ENCODE measurements around the gene TGIF1.

The TGIF1 gene

GRCh38 chr18:3450012-3450798 is at the start of gene TGIF1:
Gene TGIF1 (plus strand): TSS chr18:3450172. CDS start chr18:3450490, 318 bp downstream.
- no peaks in the 10 kb centered on the region for H3K36me3 ChIP-seq (ENCODE audit: insufficient read depth, low read length)
- H3F3A ChIP-seq (ENCODE audit: low read depth): no peaks in the 10 kb centered on the region
- no peaks in the 10 kb centered on the region for H3K9me3 ChIP-seq (ENCODE audit: insufficient read depth, low read depth, low read length)
- peak within 1 kb of the TSS; percentile 95 for H3K9ac ChIP-seq (ENCODE audit: low read depth, low read length, poor library complexity, severe bottlenecking)
- no peak for TF ChIP-seq CTCF (conservative IDR thresholded peaks at IDR 0.05; ENCODE audit: low read length)
- no peak for TF ChIP-seq EZH2phosphoT487 (IDR thresholded peaks at IDR 0.05; ENCODE audit: borderline replicate concordance)
- no peaks in the 10 kb centered on the region for H3K27me3 ChIP-seq (ENCODE audit: insufficient read depth, low read length, poor library complexity, severe bottlenecking)
- H4K20me1 ChIP-seq (ENCODE audit: insufficient read depth, low read length, poor library complexity, severe bottlenecking): peaks cover 19% of the 10 kb centered on the region
- H3K4me2 ChIP-seq (ENCODE audit: low read depth, low read length, poor library complexity, severe bottlenecking): peak within 1 kb of the TSS; percentile 95
- H3K4me3 ChIP-seq (ENCODE audit: low read length, poor library complexity, severe bottlenecking): peak within 1 kb of the TSS; percentile 92
- H3K9me2 ChIP-seq (replicated peaks; ENCODE audit: low read depth, low read length): no peaks in the 10 kb centered on the region
- H3K79me2 ChIP-seq (ENCODE audit: insufficient read depth, low read length): peaks cover 55% of the 10 kb centered on the region
- H3K4me1 ChIP-seq (ENCODE audit: insufficient read depth, low read length, poor library complexity, severe bottlenecking): peaks cover 38% of the 10 kb centered on the region
- peak within 1 kb of the TSS; percentile 80 for H2AFZ ChIP-seq (ENCODE audit: low read length)

- Histone ChIP-seq H3K4me1 (ENCODE audit: insufficient read depth, low read length, poor library complexity, severe bottlenecking) (no peaks in the 10 kb centered on the region), H3F3A (ENCODE audit: low read depth) (no peaks in the 10 kb centered on the region), H3K36me3 (ENCODE audit: insufficient read depth, low read length) (no peaks in the 10 kb centered on the region), H2AFZ (ENCODE audit: low read length) (no peak overlapping the region), H3K9me2 (replicated peaks; ENCODE audit: low read depth, low read length) (no peaks in the 10 kb centered on the region), H3K4me3 (ENCODE audit: low read length, poor library complexity, severe bottlenecking) (no peak overlapping the region), H3K27me3 (ENCODE audit: insufficient read depth, low read length, poor library complexity, severe bottlenecking) (no peaks in the 10 kb centered on the region), H3K79me2 (ENCODE audit: insufficient read depth, low read length) (no peaks in the 10 kb centered on the region), H3K4me2 (ENCODE audit: low read depth, low read length, poor library complexity, severe bottlenecking) (no peak overlapping the region), H3K9ac (ENCODE audit: low read depth, low read length, poor library complexity, severe bottlenecking) (no peak overlapping the region), H3K9me3 (ENCODE audit: insufficient read depth, low read depth, low read length) (no peaks in the 10 kb centered on the region), H4K20me1 (ENCODE audit: insufficient read depth, low read length, poor library complexity, severe bottlenecking) (no peaks in the 10 kb centered on the region)
- no peak for TF ChIP-seq EZH2phosphoT487 (IDR thresholded peaks at IDR 0.05; ENCODE audit: borderline replicate concordance)
- no peak for TF ChIP-seq CTCF (conservative IDR thresholded peaks at IDR 0.05; ENCODE audit: low read length)
Observed at GRCh38 chr18:3400567-3401296, 49.2 kb upstream of the TGIF1 start.

GRCh38 chr18:3401669-3402620 is 48.0 kb upstream of the TGIF1 start:
- Histone ChIP-seq H3K4me1 (ENCODE audit: insufficient read depth, low read length, poor library complexity, severe bottlenecking) (no peaks in the 10 kb centered on the region), H4K20me1 (ENCODE audit: insufficient read depth, low read length, poor library complexity, severe bottlenecking) (no peaks in the 10 kb centered on the region), H3K36me3 (ENCODE audit: insufficient read depth, low read length) (no peaks in the 10 kb centered on the region), H3K9me2 (replicated peaks; ENCODE audit: low read depth, low read length) (no peaks in the 10 kb centered on the region), H3K79me2 (ENCODE audit: insufficient read depth, low read length) (no peaks in the 10 kb centered on the region), H3K9ac (ENCODE audit: low read depth, low read length, poor library complexity, severe bottlenecking) (no peak overlapping the region), H3F3A (ENCODE audit: low read depth) (no peaks in the 10 kb centered on the region), H3K4me3 (ENCODE audit: low read length, poor library complexity, severe bottlenecking) (no peak overlapping the region), H3K4me2 (ENCODE audit: low read depth, low read length, poor library complexity, severe bottlenecking) (no peak overlapping the region), H2AFZ (ENCODE audit: low read length) (no peak overlapping the region), H3K27me3 (ENCODE audit: insufficient read depth, low read length, poor library complexity, severe bottlenecking) (no peaks in the 10 kb centered on the region), H3K9me3 (ENCODE audit: insufficient read depth, low read depth, low read length) (no peaks in the 10 kb centered on the region)
- TF ChIP-seq CTCF (conservative IDR thresholded peaks at IDR 0.05; ENCODE audit: low read length): no peak
- no peak for TF ChIP-seq EZH2phosphoT487 (IDR thresholded peaks at IDR 0.05; ENCODE audit: borderline replicate concordance)

Data from Loucy (cell line).